Body of pancreas (tissue), 4 donors: ENCODE data around the gene CARS2. TPM values are rescaled to one million over a fixed set of nuclear protein-coding genes. Genes with fewer than 3 reads are reported as not detected.
"Not testable (repeated sequence)": the region's sequence is repeated elsewhere in the genome, so short reads cannot be mapped to it uniquely, and the experiment has no call there.

Experiments used
- ATAC-seq: fragments of 150-250 bp; one replicate; pipeline ENCODE4 v1.9.1; 2016
- DNase-seq, 4 donors: peaks; one replicate each; pipeline ENCODE4 v3.0.0-alpha.2; 2019
- H3K27ac ChIP-seq, 4 donors: fragments of 200-600 bp; sonication (generic); 1 replicate in 3 of 4; 2 replicates in 1 of 4; pipeline versions ENCODE4 v1.5.1 to v1.6.1; 2016 to 2019; ENCODE audit warnings: mild to moderate bottlenecking in 1 of 4, mixed read lengths in 1 of 4, moderate library complexity in 1 of 4
- H3K27me3 ChIP-seq, 2 donors: fragments of 200-600 bp; sonication (generic); one replicate each; pipeline ENCODE4 v1.6.0; 2016; ENCODE audit warnings: mild to moderate bottlenecking in 1 of 2
- H3K36me3 ChIP-seq, 2 donors: fragments of 200-600 bp; sonication (generic); replicated peaks in 1 of 2; 2 replicates each; pipeline ENCODE4 v1.5.1; 2016; ENCODE audit warnings: low read depth in 2 of 2; ENCODE audit not compliant: insufficient read depth in 1 of 2
- H3K4me1 ChIP-seq: fragments of 200-600 bp; sonication (generic); one replicate; pipeline ENCODE4 v1.6.0; 2016
- H3K4me3 ChIP-seq, 2 donors: fragments of 200-600 bp; sonication (generic); 1 replicate in 1 of 2; 2 replicates in 1 of 2; pipeline ENCODE4 v1.5.1; 2016 to 2019
- H3K9me3 ChIP-seq, 3 donors: fragments of 200-600 bp; sonication (generic); 1 replicate in 2 of 3; 2 replicates in 1 of 3; pipeline ENCODE4 v1.5.1; 2016
- POLR2A ChIP-seq, 3 donors: fragments of 450-650 bp; IDR thresholded peaks; one replicate each; pipeline ENCODE4 v1.6.1; 2016; ENCODE audit warnings: antibody characterized with exemption in 3 of 3, mild to moderate bottlenecking in 2 of 3
- WGBS, 2 donors: methylation state at CpG; one replicate each; pipeline ENCODE4 v1.1.5; 2017; 5-methylcytosine and 5-hydroxymethylcytosine counted together
- intact Hi-C: fragments of 100-400 bp; cut with DNase I; formaldehyde crosslinking; loops from one replicate; pipeline ENCODE4 v1.15.1; 2023
- total RNA-seq, 2 donors: library from RNA; depleted of rRNA; stranded (reverse); fragments of >200 nt; gene quantifications; one replicate each; pipeline ENCODE4 v1.1.0, GENCODE V29; 2016
- TF ChIP-seq, protein P1 (sequence below), 7 experiments: fragments of 450-650 bp in 4 of 7; fragments of 200-600 bp in 3 of 7; sonication (generic) in 3 of 7; IDR thresholded peaks; one replicate each; pipeline ENCODE4 v1.5.1; 2016 to 2019; ENCODE audit warnings: antibody characterized with exemption in 7 of 7

CARS2 gene
- total RNA-seq, 2 donors from 2014 or later, result 30.1 to 43.5 TPM

DNA sequence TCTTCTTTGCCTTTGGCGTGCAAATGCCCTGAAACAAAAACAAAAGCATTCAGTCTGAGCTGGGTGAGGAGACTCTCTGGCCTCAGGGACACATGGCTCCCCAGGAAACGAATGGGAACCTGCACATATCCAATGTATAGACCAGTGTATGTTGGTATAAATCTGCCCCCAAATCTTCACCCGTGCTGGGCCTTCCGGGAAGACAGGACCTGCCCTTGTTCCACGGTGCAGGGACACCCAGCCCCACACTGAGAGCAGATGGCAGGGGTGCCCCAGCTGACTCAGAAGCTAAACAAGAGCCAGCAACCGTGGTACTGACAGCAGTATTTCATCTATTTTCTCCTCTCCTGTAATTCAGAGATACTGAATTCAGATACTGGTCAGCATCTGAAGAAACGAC, 42.4 kb downstream of the CARS2 start:
- intact Hi-C loops, result no loop called here
- Histone ChIP-seq H3K27ac (no peak overlapping the region), H3K4me1 (no peaks in the 10 kb centered on the region), H3K36me3 (peaks cover 0 to 7% of the 10 kb centered on the region in 2 donors), H3K4me3 (no peak overlapping the region), H3K9me3 (no peaks in the 10 kb centered on the region), H3K27me3 (no peaks in the 10 kb centered on the region)
- TF ChIP-seq, protein P1, sequence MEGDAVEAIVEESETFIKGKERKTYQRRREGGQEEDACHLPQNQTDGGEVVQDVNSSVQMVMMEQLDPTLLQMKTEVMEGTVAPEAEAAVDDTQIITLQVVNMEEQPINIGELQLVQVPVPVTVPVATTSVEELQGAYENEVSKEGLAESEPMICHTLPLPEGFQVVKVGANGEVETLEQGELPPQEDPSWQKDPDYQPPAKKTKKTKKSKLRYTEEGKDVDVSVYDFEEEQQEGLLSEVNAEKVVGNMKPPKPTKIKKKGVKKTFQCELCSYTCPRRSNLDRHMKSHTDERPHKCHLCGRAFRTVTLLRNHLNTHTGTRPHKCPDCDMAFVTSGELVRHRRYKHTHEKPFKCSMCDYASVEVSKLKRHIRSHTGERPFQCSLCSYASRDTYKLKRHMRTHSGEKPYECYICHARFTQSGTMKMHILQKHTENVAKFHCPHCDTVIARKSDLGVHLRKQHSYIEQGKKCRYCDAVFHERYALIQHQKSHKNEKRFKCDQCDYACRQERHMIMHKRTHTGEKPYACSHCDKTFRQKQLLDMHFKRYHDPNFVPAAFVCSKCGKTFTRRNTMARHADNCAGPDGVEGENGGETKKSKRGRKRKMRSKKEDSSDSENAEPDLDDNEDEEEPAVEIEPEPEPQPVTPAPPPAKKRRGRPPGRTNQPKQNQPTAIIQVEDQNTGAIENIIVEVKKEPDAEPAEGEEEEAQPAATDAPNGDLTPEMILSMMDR (IDR thresholded peaks at IDR 0.05), result no peak
- no peak for TF ChIP-seq POLR2A (IDR thresholded peaks at IDR 0.05)
- DNase-seq, result no peak
- no peak for ATAC-seq
- 77 to 85% methylated on average over 7 of the region's 7 CpGs for WGBS, 2 donors

DNA sequence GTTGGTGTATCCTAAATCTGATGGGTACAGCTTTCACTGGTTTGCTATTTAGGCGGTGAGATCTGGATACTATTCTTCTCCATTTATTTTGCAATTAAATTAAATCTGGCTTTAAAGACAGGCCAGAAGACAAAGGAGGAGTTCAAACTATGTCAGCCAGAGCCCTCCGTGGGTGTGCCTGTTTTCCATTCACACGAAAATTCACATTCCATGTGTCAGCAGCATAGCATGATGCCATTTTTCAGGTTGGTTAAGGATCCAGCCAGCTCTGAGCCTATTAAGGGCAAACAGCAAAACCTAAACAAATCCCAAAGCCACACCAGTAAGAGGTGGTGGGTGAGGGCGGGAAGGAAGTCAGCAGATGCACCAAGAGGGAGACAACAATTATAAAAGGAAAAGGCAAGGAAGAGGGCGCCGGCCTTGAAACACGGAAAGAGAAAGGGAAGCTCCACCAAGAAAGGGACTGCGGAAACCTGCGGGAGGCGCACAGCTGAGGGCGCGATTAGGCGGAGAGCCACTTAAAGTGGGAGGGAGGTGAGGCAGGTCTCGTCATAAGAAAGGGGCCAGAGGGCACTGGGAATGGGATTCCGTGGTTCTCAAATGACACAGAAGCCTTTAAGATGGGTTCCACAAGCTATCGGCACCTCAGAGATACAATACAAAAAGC, 43.0 kb downstream of the CARS2 start:
- Histone ChIP-seq H3K4me3 (no peak overlapping the region), H3K4me1 (no peaks in the 10 kb centered on the region), H3K27me3 (no peaks in the 10 kb centered on the region), H3K36me3 (peaks cover 0 to 7% of the 10 kb centered on the region in 2 donors), H3K9me3 (no peaks in the 10 kb centered on the region), H3K27ac (no peak overlapping the region)
- DNase-seq (no peak), ATAC-seq (no peak)
- TF ChIP-seq POLR2A (IDR thresholded peaks at IDR 0.05), result no peak
- TF ChIP-seq, protein P1 (IDR thresholded peaks at IDR 0.05), result no peak
- WGBS, 2 donors, result 95 to 96% methylated on average over 14 to 16 of the region's 16 CpGs
- intact Hi-C loops, result no loop called here

DNA sequence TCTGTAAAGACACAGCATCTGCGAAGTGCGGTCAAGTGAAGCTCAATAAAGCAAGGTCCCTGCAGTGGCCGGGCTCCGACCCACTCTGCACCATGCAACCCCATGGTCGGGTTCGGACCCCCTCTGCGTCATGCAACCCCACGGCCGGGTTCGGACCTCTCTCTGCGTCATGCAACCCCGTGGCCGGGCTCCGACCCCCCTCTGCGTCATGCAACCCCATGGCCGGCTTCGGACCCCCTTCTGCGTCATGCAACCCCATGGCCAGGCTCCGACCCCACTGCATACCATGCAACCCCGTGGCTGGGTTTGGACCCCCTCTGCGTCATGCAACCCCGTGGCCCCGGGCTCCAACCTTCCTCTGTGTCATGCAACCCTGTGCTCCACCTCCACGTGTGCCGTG, 43.8 kb downstream of the CARS2 start:
- Histone ChIP-seq H3K9me3 (no peaks in the 10 kb centered on the region), H3K36me3 (peaks cover 0 to 7% of the 10 kb centered on the region in 2 donors), H3K4me3 (no peak overlapping the region), H3K27ac (no peak overlapping the region), H3K27me3 (no peaks in the 10 kb centered on the region), H3K4me1 (no peaks in the 10 kb centered on the region)
- intact Hi-C loops, result no loop called here
- WGBS, 2 donors, result 90 to 93% methylated on average over 19 to 25 of the region's 25 CpGs
- DNase-seq, result no peak
- no peak for TF ChIP-seq POLR2A (IDR thresholded peaks at IDR 0.05)
- TF ChIP-seq, protein P1 (IDR thresholded peaks at IDR 0.05), result no peak
- no peak for ATAC-seq

DNA sequence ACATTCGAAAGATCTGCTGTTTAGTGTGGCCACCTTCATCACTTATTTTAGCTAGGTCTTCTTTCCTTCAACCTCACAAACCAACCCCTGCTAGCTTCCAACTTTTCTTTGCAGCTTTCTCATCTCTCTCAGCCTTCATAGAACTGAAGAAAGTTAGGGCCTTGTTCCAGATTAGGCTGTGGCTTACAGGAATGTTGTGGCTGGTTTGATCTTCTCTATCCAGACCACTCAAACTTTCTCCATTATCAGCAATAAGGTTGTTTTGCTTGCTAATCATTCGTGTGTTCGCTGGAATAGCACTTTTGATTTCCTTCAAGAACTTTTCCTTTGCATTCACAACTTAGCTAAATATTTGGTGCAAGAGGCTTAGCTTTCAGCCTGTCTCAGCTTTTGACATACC, 44.7 kb downstream of the CARS2 start:
- TF ChIP-seq POLR2A (IDR thresholded peaks at IDR 0.05), result no peak
- TF ChIP-seq, protein P1 (IDR thresholded peaks at IDR 0.05), result no peak
- no peaks in the 10 kb centered on the region for H3K4me1 ChIP-seq
- H3K36me3 ChIP-seq, result peaks cover 0 to 3% of the 10 kb centered on the region in 2 donors
- no peak overlapping the region for H3K27ac ChIP-seq
- no peaks in the 10 kb centered on the region for H3K9me3 ChIP-seq
- no peak for DNase-seq
- WGBS, 2 donors, result 93 to 94% methylated on average over 3 of the region's 3 CpGs
- intact Hi-C loops, result no loop called here
- no peaks in the 10 kb centered on the region for H3K27me3 ChIP-seq
- H3K4me3 ChIP-seq, result no peak overlapping the region
- ATAC-seq, result no peak

DNA sequence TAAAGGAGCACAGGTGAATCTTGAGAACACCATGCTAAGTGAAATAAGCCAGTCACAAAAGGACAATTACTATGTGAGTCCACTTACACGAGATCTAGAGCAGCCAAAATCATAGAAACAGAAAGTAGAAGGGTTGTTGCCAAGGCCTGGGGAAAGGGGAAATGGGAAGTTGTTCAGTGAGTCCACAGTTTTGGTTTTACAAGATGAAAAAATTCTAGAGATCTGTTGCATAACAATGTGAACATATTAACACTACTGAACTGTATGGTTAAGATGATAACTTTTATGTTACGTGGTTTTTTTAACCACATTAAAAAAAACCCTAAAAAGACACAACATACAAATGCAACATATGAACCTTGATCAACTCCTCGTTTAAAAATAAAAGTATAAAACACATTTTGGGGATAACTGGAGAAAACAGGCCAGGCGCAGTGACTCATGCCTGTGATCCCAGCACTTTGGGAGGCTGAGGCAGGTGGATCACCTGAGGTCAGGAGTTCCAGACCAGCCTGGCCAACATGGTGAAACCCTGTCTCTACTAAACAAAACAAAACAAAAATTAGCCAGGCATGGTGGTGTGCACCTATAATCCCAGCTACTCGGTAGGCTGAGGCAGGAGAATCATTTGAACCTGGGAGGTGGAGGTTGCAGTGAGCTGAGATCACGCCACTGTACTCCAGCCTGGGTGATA, 47.6 kb downstream of the CARS2 start:
- DNase-seq, ATAC-seq, intact Hi-C loops, H3K36me3 ChIP-seq, H3K9me3 ChIP-seq, H3K4me3 ChIP-seq, H3K4me1 ChIP-seq, H3K27me3 ChIP-seq, H3K27ac ChIP-seq: not testable (repeated sequence)
- WGBS, 2 donors, result 81 to 83% methylated on average over 6 of the region's 6 CpGs
